Stimulated activated CD4-positive, alpha-beta T cell treated with anti-CD3 and anti-CD28 coated beads, Interleukin-2, amount 100 ng/mL, for 24 hours (primary cell): ENCODE results near the gene ZNF565.
"Not testable (repeated sequence)": the region's sequence is repeated elsewhere in the genome, so short reads cannot be mapped to it uniquely, and the experiment has no call there.

Source experiments
- DNase-seq, 2 donors: peaks; one replicate each; pipeline ENCODE4 v3.0.0-alpha.2; 2020

ZNF565 gene

DNA sequence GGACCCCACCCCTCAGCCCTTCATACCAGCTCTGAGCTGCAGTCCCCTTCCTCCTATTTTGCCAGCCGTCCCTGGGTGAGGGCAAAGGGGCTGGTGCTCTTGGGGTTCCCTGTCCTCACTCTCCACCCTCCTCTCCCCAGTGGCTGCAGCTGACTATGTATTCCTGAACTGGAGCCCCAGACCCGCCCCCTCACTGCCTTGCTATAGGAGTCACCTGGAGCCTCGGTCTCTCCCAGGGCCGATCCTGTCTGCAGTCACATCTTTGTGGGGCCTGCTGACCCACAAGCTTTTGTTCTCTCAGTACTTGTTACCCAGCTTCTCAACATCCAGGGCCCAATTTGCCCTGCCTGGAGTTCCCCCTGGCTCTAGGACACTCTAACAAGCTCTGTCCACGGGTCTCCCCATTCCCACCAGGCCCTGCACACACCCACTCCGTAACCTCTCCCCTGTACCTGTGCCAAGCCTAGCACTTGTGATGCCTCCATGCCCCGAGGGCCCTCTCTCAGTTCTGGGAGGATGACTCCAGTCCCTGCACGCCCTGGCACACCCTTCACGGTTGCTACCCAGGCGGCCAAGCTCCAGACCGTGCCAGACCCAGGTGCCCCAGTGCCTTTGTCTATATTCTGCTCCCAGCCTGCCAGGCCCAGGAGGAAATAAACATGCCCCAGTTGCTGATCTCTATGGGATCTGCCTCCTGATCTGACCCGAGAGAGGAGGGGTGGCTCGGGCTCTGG is 64.6 kb downstream of the ZNF565 start:
- DNase-seq: no peak

DNA sequence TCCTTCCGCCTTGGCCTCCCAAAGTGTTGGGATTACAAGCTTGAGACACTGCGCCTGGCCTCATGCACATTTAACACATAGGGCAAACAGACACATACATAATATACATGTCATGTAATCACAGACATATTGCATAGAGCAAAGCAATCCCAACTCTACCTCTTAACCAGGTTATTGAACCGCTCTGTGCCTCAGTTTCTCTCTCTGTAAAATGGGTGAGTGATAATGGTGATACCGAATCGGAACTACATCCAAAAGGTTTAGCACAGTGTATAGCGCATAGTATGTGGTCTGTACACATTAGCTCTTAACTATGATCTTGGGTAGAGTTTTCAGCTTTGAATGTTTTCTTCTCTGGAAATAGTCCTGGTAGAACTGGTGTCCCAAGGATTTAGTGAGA is 69.8 kb downstream of the ZNF565 start:
- no peak for DNase-seq

- DNase-seq: no peak
Measured at GRCh38 chr19:36142496-36142895, 72.0 kb downstream of the ZNF565 start.

DNA sequence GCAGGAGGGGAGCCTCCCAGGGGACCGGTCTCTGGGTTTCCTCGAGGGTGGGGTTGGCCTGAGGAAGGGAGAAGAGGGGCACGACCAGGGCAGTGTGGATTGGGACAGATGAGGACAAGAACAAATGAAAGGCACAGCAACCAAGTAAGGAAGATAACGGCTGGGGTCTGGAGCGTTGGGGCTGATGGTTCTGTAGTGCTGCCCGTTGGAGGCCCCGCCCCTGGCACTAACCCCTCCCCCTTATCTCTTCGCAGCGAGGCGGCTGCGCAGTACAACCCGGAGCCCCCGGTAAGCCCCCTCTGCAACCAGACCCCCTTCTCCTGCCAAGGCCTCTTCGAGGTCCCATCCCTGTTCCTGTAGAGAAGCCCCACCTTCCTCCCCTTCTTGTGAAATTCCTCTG is 72.4 kb downstream of the ZNF565 start:
- no peak for DNase-seq

DNA sequence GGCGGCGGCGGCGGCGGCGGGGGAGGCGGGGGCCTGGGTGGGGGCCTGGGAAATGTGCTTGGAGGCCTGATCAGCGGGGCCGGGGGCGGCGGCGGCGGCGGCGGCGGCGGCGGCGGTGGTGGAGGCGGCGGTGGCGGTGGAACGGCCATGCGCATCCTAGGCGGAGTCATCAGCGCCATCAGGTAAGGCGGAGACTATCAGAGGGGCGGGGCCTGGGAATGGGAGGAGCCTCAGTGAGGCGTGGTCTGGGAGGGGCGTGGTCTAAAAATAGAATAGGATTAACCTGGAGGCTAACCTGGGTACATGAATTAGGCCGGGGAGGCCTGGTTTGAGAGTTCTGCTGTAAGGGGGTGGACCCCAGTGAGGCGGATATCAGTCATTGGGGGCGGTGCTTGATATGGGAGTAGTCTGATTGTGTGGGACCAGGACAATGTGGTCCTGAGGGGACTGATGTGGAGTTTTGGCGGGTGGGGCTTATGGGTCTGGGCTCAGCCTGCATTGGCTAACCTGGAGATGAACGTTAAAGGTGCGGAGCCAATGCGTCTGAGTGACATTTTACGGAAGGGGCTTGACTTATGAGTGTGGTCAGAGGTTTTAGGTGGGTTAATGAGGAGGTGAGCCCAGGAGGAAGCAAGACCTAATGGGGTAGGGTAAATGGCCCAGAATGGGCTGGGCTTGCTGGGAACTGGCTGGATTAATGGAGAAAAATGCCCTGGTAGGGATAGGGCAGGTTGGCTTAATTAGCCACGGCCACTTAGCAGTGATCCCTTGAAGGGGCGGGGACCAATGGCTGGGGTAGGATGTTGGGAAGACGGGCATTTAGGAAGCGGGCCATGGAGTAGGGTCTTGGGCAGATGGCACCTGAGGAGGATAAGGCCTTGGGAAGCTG is 73.2 kb downstream of the ZNF565 start:
- peak; percentile 92 for DNase-seq

GRCh38 chr19:36140304-36141038 is 74.0 kb downstream of the ZNF565 start:
- peak; percentile 42 to 58 for DNase-seq

- DNase-seq: peak; percentile 92 to 96
Measured at GRCh38 chr19:36139473-36140303, 74.8 kb downstream of the ZNF565 start, which contains the start of gene CAPNS1. TSS of gene CAPNS1 (plus strand) at chr19:36140066. CDS start at chr19:36141012, 946 bp downstream.

DNA sequence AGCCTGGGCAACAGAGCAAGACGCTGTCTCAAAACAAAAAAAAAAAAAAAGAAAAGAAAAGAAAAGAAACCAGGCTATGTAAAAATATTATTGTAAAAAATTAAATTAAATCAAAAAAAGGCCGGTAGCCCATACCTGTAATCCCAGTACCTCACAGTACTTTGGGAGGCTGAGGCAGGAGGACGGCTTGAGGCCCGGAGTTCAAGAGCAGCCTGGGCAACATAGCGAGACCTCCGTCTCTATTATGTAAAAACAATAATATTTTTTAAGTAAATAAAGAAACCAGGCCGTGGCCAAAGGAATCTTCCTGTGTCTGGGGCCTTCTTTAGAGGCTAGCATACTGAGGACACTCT is 75.4 kb downstream of the ZNF565 start:
- DNase-seq: no peak

DNA sequence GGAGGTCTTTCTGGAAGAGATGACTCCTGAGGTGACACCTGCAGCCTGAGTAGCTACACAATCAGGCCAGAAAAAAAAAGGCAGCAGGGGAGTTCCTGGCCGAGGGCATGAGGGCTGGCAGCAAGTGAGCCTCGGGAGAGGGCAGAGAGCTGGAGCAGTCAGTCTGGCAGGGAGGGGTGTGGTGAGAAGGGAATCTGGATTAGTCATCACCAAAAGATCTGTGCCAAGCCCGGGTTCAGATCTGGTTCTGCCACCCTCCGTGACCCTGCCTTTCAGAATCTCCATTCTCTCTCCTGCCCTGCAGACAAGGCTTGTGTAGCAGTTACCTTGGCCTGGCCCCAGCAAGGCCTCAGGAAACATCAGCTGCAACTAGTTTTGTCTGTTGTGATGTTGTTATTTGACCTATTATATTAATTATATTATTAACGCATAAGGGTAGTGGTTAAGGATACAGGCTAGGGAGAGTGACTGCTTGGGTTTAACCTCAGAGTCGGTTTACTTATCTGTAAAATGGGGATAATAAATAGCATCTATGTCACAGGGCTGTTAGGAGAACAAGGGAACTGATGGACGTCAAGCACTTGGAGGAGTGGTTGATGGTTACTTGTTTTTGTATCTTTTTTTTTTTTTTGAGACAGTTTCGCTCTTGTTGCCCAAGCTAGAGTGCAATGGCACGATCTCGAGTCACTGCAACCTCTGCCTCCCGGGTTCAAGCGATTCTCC is 77.3 kb downstream of the ZNF565 start:
- no peak for DNase-seq

DNA sequence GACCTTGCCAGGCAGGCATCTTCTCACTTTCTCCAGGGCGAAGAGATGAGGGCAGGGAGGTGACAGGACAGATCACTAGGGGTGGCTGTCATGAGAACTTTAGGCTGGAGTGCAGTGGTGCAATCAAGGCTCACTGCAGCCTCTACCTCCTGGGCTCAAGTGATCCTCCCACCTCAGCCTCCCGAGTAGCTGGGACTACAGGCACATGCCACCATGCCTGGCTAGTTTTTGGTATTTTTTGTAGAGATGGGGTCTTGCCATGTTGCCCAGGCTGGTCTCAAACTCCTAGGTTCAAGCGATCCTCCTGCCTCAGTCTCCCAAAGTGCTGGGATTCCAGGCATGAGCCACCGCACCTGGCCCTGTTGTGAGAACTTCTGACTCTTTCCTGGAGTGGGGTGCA is 79.6 kb downstream of the ZNF565 start:
- not testable (repeated sequence) for DNase-seq
